ENCODE data around the gene ANKMY1. TPM values are rescaled to one million over a fixed set of nuclear protein-coding genes. Genes with fewer than 3 reads are reported as not detected.

The ANKMY1 gene
- total and polyA plus RNA-seq, 8 donors = 6.9 to 20.1 (median 10.7) TPM

DNA sequence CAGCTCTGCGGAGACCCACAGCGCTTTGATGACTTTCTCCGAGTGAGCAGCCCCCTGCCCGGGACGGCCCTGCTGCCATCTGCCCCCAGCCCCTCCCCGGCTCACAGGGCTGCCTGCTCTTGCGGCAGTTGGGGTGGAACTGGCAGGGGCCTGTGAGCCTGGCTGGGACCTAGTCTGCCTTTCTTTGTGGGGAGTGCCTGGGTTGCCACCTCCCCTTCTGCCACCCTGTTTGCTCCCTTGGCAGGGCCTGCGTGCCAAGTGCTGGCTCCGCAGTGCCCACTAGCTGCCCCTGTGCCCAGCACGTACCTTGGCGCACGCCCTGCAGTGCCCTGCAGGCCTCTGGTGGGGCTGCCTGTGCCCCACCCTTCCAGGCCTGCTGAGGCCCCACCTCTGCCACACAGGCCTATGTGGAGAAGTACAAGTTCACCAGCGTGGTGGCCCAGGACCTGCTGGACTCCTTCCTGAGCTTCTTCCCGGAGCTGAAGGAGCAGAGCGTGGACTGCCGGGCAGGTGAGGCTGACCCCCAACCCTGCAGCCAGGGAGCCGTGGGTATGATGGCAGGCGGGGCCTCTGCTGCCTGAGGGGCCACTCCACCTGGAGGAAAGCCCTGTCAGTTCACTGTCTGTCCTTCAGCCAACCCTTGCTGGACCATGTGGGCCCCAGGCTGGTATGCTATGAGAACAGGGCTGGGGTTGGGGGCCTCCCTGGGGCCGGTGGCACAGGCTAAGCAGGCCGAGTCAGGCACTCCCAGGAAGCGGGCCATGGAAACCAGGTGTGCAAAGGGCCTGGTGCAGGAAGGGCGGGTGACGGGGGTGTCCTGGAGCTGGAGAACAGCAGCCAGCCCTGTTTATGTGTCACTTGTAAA lies 17.5 kb upstream of the ANKMY1 start:
- Histone ChIP-seq H3K9me3 (no peaks in the 10 kb centered on the region), H3K4me3 (no peak overlapping the region), H3K27me3 (no peaks in the 10 kb centered on the region), H3K27ac (no peak overlapping the region), H3K4me1 (peaks cover 5 to 15% (median 8%) of the 10 kb centered on the region in 3 donors), H3K36me3 (peaks cover 0 to 30% (median 16%) of the 10 kb centered on the region in 3 donors)
- WGBS, 2 donors = 86% methylated on average over 23 of the region's 23 CpGs
- ATAC-seq (no peak), FAIRE-seq (no peak), DNase-seq (peak in 2 of 6 donors; percentile 32 to 71)
- intact Hi-C loops (cut with DNase I) = no loop called here
- TF ChIP-seq, protein P1, sequence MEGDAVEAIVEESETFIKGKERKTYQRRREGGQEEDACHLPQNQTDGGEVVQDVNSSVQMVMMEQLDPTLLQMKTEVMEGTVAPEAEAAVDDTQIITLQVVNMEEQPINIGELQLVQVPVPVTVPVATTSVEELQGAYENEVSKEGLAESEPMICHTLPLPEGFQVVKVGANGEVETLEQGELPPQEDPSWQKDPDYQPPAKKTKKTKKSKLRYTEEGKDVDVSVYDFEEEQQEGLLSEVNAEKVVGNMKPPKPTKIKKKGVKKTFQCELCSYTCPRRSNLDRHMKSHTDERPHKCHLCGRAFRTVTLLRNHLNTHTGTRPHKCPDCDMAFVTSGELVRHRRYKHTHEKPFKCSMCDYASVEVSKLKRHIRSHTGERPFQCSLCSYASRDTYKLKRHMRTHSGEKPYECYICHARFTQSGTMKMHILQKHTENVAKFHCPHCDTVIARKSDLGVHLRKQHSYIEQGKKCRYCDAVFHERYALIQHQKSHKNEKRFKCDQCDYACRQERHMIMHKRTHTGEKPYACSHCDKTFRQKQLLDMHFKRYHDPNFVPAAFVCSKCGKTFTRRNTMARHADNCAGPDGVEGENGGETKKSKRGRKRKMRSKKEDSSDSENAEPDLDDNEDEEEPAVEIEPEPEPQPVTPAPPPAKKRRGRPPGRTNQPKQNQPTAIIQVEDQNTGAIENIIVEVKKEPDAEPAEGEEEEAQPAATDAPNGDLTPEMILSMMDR (IDR thresholded peaks at IDR 0.05) = no peak

DNA sequence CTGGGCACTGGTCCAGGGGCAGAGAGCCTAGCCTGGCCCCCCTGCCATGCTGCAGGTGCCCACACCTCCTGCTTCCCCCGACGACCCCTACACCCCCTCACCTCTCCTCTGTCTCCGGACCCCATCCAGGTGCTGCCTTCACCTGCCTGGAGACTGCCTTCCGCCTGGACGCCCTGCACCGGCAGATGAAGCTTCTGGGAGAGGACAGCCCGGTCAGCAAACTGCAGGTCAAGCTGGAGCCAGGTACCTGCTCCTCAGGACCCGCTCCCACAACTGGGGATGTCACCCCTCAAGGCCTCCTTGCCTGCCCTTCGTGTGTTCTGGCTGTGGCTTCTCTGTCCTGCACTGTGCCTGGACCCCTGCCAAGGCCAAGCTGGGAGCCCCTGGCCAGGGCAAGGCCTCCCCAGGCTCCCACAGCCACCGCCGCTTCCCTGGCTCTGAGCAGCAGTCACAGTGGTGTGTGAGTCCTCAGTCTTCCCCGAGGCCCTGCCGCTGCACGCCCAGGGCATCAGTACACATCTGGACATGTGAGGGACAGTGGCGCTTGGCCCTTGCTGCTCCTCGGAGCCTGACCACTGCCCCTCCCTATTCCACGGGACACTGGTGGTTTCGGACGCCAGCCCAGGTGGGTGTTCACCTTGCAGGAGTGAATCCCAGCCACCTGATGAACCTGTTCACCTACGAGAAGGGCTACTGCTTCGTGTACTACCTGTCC lies 16.8 kb upstream of the ANKMY1 start:
- Histone ChIP-seq H3K4me1 (peaks cover 5 to 16% (median 8%) of the 10 kb centered on the region in 3 donors), H3K4me3 (no peak overlapping the region), H3K36me3 (peaks cover 0 to 30% (median 16%) of the 10 kb centered on the region in 3 donors), H3K9me3 (no peaks in the 10 kb centered on the region), H3K27me3 (no peaks in the 10 kb centered on the region), H3K27ac (no peak overlapping the region)
- intact Hi-C loops (cut with DNase I) = no loop called here
- ATAC-seq = no peak
- no peak for FAIRE-seq
- TF ChIP-seq, protein P1 (IDR thresholded peaks at IDR 0.05) = no peak
- 86 to 89% methylated on average over 21 of the region's 21 CpGs for WGBS, 2 donors
- DNase-seq = peak in 3 of 6 donors; percentile 62 to 84 (median 63)

DNA sequence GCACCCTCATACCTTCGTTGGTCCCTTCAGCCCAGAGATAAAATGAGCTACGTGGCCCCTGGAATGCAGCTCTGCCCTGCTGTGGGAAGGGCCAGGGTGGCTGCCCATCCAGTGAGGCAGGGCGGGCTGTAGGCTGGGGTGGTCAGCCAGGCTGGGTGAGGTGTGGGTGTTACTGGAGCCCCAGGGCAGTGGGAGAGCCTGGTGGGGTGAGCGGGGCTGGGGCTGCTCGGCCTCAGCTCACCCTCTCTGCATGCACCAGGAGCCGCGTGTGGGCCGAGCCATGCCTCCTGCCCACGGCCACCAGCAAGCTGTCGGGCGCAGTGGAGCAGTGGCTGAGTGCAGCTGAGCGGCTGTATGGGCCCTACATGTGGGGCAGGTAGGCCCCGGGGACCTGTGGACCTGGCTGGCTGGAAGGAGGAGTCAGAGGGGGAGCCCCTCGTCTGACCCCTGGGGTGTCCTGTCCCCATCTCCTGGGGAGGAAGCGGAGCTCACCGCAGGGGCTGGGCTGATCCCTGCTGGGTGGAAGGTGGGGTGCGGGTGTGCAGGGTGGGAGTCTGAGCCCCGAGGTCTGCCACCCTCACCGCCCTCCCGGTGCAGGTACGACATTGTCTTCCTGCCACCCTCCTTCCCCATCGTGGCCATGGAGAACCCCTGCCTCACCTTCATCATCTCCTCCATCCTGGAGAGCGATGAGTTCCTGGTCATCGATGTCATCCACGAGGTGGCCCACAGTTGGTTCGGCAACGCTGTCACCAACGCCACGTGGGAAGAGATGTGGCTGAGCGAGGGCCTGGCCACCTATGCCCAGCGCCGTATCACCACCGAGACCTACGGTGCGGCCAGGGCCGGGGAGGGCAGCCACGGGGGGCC lies 16.0 kb upstream of the ANKMY1 start:
- WGBS, 2 donors = 91 to 93% methylated on average over 36 to 37 of the region's 37 CpGs
- no peak for FAIRE-seq

DNA sequence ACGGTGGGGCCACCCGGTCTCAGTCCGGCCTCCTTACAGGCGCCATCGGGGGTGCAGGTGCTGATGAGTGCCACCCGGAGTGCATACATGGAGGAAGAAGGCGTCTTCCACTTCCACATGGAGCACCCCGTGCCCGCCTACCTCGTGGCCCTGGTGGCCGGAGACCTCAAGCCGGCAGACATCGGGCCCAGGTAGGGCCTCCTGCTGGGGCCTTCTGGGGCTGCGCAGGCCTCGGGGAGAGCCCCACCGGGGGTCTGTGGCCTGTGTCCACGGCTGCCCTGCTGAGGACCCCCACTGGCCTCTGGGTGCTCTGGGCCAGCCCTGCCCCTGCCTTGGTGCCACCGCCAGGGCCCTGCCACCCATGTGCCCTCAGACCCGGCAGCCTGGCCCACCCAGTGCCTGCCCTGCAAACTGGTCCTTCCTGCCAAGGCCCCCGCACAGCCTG lies 15.3 kb upstream of the ANKMY1 start:
- no peak for ATAC-seq
- FAIRE-seq = no peak
- peaks cover 0 to 30% (median 16%) of the 10 kb centered on the region in 3 donors for H3K36me3 ChIP-seq
- H3K27me3 ChIP-seq = no peaks in the 10 kb centered on the region
- WGBS, 2 donors = 90 to 93% methylated on average over 18 to 20 of the region's 20 CpGs
- peaks cover 5 to 16% (median 10%) of the 10 kb centered on the region in 3 donors for H3K4me1 ChIP-seq
- H3K9me3 ChIP-seq = no peaks in the 10 kb centered on the region
- no peak overlapping the region for H3K27ac ChIP-seq
- H3K4me3 ChIP-seq = no peak overlapping the region
- intact Hi-C loops (cut with DNase I) = no loop called here
- TF ChIP-seq, protein P1 (IDR thresholded peaks at IDR 0.05) = no peak
- DNase-seq = peak in 3 of 6 donors; percentile 41 to 78 (median 56)

More for the DNA sequence above, 16.0 kb upstream of the ANKMY1 start:
- Histone ChIP-seq H3K9me3 (no peaks in the 10 kb centered on the region), H3K36me3 (peaks cover 0 to 30% (median 16%) of the 10 kb centered on the region in 3 donors), H3K27me3 (no peaks in the 10 kb centered on the region), H3K4me1 (peaks cover 5 to 16% (median 10%) of the 10 kb centered on the region in 3 donors), H3K27ac (no peak overlapping the region), H3K4me3 (no peak overlapping the region)
- intact Hi-C loops (cut with DNase I) = no loop called here
- no peak for ATAC-seq
- TF ChIP-seq, protein P1 (IDR thresholded peaks at IDR 0.05) = no peak
- peak in 3 of 6 donors; percentile 34 to 78 (median 56) for DNase-seq

Measured in pancreas (tissue), 10 donors.